NCI-H82 (cell line): ENCODE data around the gene PDE3A.
A peak's percentile ranks its signal among the peaks of the same experiment; 100 is the strongest.

Source experiments
- DNase-seq: peaks from one replicate; lab custom pipeline; 2025; lab: John Stamatoyannopoulos, UW

Gene PDE3A

GRCh38 chr12:20495997-20496396, 127.7 kb downstream of the PDE3A start:
- no peak for DNase-seq

DNA sequence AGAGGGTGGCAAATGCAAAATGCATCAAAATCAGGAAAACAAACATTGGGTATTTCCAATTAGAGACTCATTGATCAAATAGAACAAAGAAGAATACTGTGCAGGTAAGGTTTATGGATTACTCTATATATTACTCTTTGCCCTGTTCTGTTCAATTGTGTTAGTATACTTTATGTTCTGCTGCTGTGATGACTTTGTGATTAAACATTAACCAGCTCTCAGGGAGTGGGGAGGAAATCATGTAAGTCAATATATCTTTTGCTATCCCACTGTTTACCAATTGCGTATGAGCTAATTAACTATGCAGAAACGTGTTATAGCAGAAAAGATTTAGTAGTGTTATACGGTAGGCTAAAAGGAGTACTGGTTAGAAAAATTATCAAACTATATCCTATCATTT, 129.4 kb downstream of the PDE3A start:
- DNase-seq, result no peak

GRCh38 chr12:20501958-20502357, 133.6 kb downstream of the PDE3A start:
- DNase-seq, result no peak

DNA sequence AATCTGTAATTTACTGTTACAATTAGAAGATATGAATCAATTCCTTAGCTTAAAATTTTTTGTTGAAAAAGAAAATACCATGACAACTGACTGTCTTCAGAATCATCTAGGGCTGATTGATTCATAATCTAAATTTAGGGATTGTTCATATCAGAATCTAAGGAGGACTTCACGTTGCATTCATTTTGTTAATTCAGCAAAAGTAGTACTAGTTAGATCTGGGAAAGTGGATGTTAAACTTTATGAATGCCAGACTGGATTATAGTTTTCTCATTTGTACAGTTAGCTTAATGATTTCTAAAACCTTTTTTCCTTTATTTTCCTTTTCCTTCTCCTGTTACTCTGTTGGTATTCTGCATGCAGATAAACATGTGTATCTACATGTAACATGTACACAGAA, 135.5 kb downstream of the PDE3A start:
- no peak for DNase-seq

GRCh38 chr12:20505056-20505455, 136.7 kb downstream of the PDE3A start:
- no peak for DNase-seq

DNA sequence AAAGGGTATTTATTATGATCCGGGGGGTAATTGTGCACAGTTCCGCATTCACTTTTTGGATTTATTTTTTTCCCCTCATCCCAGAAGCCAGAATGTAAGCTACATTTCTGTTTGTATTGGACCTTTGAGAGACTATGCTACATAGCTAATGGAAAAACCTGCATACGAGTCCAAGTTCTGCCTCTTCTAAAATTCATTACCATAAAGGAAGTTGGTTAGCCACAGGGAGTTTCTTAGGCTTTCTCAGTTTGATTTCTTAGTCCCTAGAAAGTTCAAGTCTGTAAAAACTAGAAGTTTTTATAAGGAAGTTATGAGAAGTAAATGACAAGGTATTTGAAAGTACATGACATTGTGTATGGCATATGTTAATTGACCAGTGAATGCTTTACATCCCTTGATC, 138.7 kb downstream of the PDE3A start:
- no peak for DNase-seq

DNA sequence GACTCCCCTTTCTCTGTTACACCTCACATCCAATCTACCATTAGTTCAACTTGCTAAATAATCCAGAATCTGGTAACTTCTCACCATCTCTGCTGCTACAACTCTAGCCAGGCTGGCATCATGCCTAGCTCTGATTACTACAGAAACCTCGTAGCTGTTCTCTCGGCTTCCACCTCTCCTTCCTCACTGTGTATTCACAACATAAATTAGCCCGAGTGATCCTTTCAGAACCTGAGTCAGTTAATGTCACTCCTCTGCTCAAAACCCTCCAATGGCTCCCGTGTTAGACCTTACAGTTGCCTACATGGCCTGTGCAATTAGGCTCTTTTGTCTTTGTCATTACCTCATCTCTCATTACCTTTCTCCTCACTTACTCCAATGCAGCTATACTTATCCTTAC, 139.4 kb downstream of the PDE3A start:
- DNase-seq, result no peak

DNA sequence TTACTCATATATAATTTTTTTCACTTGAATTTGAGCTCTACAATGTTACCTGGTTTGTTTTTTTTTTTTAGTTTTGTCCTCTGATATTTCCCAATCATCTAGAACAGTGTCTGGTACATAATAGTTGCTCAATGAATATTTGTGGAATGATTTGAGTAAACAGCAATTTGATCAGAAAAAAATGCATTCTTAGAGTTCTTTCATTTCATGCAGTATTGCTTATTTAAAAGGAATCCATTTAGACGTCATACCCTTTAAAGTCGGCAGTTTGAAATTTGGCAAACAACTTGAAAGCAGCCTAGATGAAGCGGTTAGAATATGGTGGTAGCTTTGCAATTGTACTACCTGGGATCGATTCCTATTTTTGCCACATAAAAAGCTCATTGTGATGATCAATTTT, 140.0 kb downstream of the PDE3A start:
- DNase-seq, result no peak

GRCh38 chr12:20508962-20509361, 140.6 kb downstream of the PDE3A start:
- peak; percentile 92 for DNase-seq

DNA sequence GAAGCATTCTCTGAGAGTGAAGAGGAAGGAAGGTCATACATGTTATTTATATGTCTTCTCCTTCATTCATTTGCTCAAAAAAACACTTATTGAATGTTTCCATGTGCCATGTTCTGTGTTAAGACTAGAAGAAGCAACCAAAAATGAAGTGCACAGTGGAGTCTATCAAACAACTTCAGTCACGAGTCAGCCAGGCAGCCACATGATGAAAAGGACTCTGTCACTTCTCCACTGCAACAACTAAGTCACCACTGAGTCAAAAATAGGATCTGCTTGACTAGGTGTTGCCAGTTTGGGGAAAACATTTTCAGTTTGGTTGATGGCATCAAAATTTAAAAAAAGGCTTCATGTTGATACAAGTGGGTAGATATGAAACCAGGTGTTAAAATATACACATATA, 142.5 kb downstream of the PDE3A start:
- no peak for DNase-seq

GRCh38 chr12:20513189-20513588, 144.9 kb downstream of the PDE3A start:
- DNase-seq, result no peak

DNA sequence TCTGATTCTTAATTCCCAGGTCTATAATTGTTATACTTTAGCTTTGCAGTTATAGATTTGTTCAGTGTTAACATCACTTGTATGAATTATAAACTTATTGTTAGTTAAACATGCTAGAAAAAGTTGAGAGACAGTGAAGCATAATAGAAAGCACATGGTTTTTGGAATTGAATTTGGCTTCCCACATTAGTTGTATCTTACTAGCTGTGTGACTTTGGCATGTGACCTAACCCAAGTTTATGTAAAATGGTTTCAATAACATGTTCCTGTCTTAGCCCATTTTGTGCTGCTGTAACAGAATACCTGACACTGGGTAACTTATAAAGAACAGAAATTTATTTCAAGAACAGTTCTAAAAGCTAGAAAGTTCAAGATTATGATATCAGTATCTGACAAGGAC, 146.3 kb downstream of the PDE3A start:
- no peak for DNase-seq

DNA sequence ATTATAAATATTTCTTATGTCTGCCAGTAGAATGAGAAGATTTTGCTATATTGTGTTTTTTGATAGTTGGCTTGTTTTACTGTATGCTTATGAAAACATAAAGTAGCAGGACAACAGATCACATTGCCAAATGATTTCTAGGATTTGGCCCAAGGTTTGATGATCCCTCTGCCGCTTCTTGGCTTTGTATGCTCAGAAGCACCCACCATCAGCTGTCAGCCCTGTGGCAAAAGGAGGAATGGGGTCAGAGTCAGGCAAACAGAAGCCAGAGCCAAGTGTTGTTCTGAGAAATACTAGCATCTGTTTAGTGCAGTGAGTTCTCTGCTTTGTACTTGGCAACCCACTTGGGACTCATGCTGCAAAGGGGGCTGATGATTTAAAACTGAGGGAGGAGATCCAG, 152.2 kb downstream of the PDE3A start:
- DNase-seq, result no peak

DNA sequence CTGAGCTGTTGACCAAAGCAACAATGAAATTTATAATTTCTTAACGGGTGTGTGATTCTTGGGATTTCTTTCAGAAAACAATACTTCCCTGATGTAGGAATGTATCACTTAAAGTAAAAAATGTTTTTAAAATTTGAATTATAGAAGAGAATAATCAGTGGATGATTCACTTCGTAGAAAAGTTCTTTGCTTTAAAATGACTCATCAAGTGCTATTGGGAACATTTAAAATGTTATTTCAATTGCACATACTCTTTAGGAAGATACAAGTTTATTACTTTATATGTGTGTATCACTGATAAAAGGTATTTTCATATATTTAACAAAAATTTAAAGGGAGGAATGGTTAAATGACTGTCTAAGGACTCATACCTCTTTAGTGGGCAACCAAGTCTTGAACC, 155.3 kb downstream of the PDE3A start:
- no peak for DNase-seq

DNA sequence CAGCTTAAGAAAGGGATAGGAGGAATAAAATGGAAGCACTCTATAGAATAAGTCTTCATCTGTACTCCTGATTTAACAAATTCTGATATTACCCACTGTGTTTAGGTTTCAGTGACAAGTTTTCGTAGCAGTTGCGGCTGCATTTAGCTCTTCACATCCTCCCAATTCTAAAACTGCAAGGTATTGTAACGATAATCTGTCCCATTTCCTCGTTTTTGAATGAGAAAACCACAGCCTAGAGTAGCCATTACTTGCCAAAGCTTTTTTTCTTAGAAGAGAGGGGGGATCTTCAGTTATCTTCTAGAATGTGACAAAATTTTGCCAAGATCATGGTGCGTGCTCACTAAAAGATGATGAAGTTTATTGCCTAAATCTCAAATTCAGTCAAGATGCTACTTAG, 155.8 kb downstream of the PDE3A start:
- no peak for DNase-seq

DNA sequence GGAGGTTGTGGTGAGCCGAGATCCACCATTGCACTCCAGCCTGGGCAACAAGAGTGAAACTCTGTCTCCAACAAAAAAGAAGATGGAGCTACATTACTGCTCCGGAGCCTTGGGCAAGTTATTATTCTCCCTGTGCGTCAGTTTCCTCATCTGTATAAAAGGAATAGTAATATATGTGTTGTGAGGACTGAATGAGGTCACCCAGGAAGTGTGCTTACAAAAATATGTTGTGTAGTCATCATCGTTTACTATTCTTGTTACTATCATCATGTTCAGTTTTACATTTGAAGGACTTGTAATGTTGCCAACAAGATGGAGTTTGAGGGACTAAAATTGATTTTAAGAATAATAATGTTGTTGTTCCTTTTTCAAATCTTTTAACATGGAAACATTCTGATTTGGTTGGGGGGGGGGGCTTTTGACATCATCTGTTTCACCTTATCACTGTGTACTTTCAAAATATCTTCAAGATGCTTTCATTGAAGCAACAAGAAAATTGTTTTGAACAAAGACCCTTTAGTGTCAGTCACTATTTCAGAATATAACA, 156.8 kb downstream of the PDE3A start:
- DNase-seq, result no peak

GRCh38 chr12:20527417-20528163, 159.3 kb downstream of the PDE3A start:
- DNase-seq, result no peak

- DNase-seq, result peak; percentile 9
Measured at GRCh38 chr12:20528208-20528607, 159.9 kb downstream of the PDE3A start.

DNA sequence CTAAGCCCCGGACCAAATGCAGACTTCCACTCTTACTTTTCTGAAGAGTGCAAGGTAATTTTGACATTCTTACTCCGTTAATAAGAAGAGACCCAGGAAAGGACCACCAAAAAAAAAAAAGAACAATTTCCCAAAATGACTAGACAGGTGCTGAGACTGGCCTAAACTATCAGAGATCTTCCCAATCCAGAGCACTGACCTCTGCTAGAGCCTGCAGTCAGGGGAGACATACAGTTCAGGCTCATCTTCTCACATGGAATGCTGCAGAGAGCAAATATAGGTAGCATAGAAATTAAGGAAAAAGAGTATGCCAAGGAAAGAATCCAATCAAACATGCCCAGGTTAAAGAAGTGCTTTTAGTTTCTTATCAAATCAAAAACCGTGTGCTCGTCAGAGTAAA, 177.9 kb downstream of the PDE3A start:
- no peak for DNase-seq

- DNase-seq, result no peak
Measured at GRCh38 chr12:20547816-20548575, 179.7 kb downstream of the PDE3A start.

DNA sequence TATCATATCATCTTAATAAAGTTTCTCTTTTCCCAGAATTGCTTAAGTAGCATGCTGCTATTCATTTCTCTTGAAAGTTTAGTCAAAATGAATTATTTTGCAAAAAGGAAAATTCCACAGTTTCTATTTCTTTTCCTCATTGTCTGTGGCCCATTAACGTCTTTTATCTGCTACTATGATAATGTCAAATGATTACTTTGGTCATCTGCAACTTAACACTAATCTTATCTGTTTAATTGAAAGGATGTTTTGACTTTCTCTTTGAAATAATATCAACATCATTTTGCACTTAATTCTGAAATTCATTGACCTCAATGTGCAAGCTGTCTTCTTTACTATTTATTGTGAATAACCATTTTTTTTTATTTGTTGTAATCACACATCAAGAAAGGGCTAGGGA, 180.3 kb downstream of the PDE3A start:
- no peak for DNase-seq

DNA sequence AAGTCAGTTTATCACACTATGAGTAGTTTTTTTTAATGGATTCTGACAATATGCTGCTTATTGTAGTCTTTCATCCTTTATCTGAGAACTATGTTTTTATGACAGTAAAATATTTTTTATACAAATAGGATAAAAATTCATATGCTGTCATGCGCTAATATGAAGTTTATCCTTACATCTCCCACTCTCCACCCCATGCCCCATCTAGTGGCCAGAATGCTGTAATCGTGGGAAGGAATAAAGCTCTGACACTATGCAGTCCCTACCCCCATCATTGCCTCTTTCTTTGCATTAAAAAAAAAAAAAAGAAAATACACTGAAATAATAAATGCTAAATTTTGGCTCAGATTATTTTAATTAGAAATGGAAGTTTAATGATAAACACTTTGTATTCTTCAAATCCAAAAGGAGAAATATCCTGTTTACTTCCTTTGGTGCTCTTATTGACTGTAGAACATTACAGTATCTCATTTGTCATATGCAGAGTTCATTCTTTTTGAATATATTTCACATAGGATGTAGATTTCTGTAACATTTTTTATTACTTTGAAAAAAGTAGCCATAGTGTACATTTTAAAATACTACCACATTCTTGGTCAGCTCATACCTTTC, 180.9 kb downstream of the PDE3A start:
- peak; percentile 63 for DNase-seq
